NB4 (cell line): Measurements from ENCODE around the gene SPIN2B.
"Not testable (repeated sequence)": the region's sequence is repeated elsewhere in the genome, so short reads cannot be mapped to it uniquely, and the experiment has no call there.

Source experiments
- DNase-seq: peaks from one replicate; pipeline ENCODE4 v3.0.0; 2010; ENCODE audit warnings: low read depth
- H3K4me3 ChIP-seq: one replicate; pipeline ENCODE4 v1.5.1; 2011; ENCODE audit warnings: mild to moderate bottlenecking, low read depth, low read length, moderate library complexity
- CTCF ChIP-seq: IDR thresholded peaks from one replicate; pipeline ENCODE4 v1.5.1; 2012; ENCODE audit warnings: low read depth, low read length
- MAX ChIP-seq: IDR thresholded peaks from 2 replicates; pipeline ENCODE4 v1.6.1; 2011; ENCODE audit warnings: low read depth, low read length
- MYC ChIP-seq: IDR thresholded peaks from 2 replicates; pipeline ENCODE4 v1.6.1; 2011; ENCODE audit warnings: low read depth, low read length
- POLR2A ChIP-seq: IDR thresholded peaks from 2 replicates; pipeline ENCODE4 v1.6.1; 2011; ENCODE audit warnings: mild to moderate bottlenecking; ENCODE audit not compliant: insufficient read length; ENCODE audit errors: extremely low read depth

The SPIN2B gene

GRCh38 chrX:57119416-57119815 lies 1.9 kb downstream of the SPIN2B start:
- TF ChIP-seq MAX: no peak
- no peak for TF ChIP-seq MYC
- TF ChIP-seq CTCF: no peak
- TF ChIP-seq POLR2A: no peak
- no peak for DNase-seq
- H3K4me3 ChIP-seq: no peak overlapping the region

GRCh38 chrX:57117566-57117965 lies 3.8 kb downstream of the SPIN2B start:
- not testable (repeated sequence) for DNase-seq, H3K4me3 ChIP-seq

- no peak for TF ChIP-seq CTCF
- no peak for TF ChIP-seq MAX
- no peak for TF ChIP-seq POLR2A
Measured at GRCh38 chrX:57104921-57105398, 16.4 kb downstream of the SPIN2B start.

GRCh38 chrX:57104406-57104805 lies 16.9 kb downstream of the SPIN2B start:
- DNase-seq: no peak
- no peak overlapping the region for H3K4me3 ChIP-seq
- TF ChIP-seq MAX: no peak
- no peak for TF ChIP-seq POLR2A
- TF ChIP-seq MYC: no peak
- no peak for TF ChIP-seq CTCF

More at GRCh38 chrX:57104921-57105398, 16.4 kb downstream of the SPIN2B start:
- no peak for DNase-seq
- H3K4me3 ChIP-seq: no peak overlapping the region

- DNase-seq: no peak
- no peak for TF ChIP-seq MYC
- no peak for TF ChIP-seq MAX
- no peak for TF ChIP-seq POLR2A
- no peak for TF ChIP-seq CTCF
- no peak overlapping the region for H3K4me3 ChIP-seq
Measured at GRCh38 chrX:57103489-57103888, 17.9 kb downstream of the SPIN2B start.

GRCh38 chrX:57102918-57103317 lies 18.4 kb downstream of the SPIN2B start:
- not testable (repeated sequence) for H3K4me3 ChIP-seq, DNase-seq

- no peak for DNase-seq
- no peak for TF ChIP-seq MYC
- TF ChIP-seq CTCF: no peak
- TF ChIP-seq POLR2A: no peak
- TF ChIP-seq MAX: no peak
- no peak overlapping the region for H3K4me3 ChIP-seq
Measured at GRCh38 chrX:57083143-57083542, 38.2 kb downstream of the SPIN2B start.
